Measurements from ENCODE around the gene ZBTB24. TPM values are rescaled to one million over a fixed set of nuclear protein-coding genes. Genes with fewer than 3 reads are reported as not detected.

ZBTB24 gene
- total and polyA plus RNA-seq, 4 donors = 2.0 to 8.3 (median 5.0) TPM

DNA sequence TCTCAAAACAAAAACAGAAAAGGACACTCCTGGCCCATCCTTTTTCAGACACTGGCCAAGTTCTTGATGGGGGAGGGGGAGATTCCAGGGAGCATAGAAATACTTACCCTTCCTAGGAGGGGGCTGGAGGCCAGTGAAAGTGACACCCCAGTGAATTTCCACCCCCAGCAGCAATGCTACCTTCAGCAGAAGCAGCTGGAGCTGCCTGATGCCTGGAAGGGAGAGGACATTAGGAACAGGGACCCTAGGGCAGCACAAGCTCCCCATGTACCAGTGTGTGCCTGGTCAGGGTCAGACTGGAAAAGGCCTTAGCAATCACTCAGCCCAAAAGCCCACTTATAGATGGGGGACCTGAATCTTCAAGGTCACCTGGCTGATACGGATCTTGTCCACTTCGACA, 29.9 kb downstream of the ZBTB24 start:
- intact Hi-C loops (cut with DNase I) = no loop called here
- ATAC-seq (ENCODE audit: low FRiP score) = no peak
- Histone ChIP-seq H3K27ac (ENCODE audit: low read depth in 1 of 2, low read length in 2 of 2) (no peak overlapping the region), H3K9me3 (ENCODE audit: control insufficient read depth, low read length) (no peaks in the 10 kb centered on the region), H3K4me3 (ENCODE audit: low read length in 2 of 2) (no peak overlapping the region), H3K36me3 (ENCODE audit: control insufficient read depth in 1 of 2, insufficient read depth in 2 of 2, low read length in 1 of 2) (no peaks in the 10 kb centered on the region), H3K4me1 (ENCODE audit: control insufficient read depth in 1 of 2, insufficient read depth in 2 of 2, low read length in 2 of 2) (no peaks in the 10 kb centered on the region), H3K27me3 (ENCODE audit: control insufficient read depth in 1 of 2, insufficient read depth in 2 of 2, low read length in 1 of 2) (no peaks in the 10 kb centered on the region)
- WGBS, 2 donors = 96 to 97% methylated on average over 2 of the region's 2 CpGs
- DNase-seq = no peak

DNA sequence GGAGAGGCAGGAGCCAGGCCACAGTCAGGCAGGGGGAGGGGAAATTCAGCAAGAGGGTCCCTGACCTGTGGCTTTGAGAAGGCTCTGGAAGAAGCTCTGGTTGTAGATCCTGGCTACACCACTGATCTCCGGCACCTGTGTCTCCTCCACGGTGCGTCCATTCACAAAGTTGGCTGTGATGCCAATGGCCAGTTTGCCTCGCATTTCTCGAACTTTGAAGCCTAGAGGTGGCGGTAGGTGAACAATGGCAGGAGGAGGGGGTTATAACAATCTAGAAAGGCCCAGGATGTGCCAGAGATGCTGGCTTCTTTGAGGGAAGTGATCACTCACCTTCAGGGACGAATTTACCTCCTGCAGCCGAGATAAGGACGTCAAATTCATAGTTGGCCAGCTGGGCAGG, 30.8 kb downstream of the ZBTB24 start:
- no peaks in the 10 kb centered on the region for H3K27me3 ChIP-seq (ENCODE audit: control insufficient read depth in 1 of 2, insufficient read depth in 2 of 2, low read length in 1 of 2)
- no peaks in the 10 kb centered on the region for H3K4me1 ChIP-seq (ENCODE audit: control insufficient read depth in 1 of 2, insufficient read depth in 2 of 2, low read length in 2 of 2)
- H3K36me3 ChIP-seq (ENCODE audit: control insufficient read depth in 1 of 2, insufficient read depth in 2 of 2, low read length in 1 of 2) = no peaks in the 10 kb centered on the region
- WGBS, 2 donors = 93 to 94% methylated on average over 9 of the region's 9 CpGs
- no peak overlapping the region for H3K27ac ChIP-seq (ENCODE audit: low read depth in 1 of 2, low read length in 2 of 2)
- no peak for DNase-seq
- no peak overlapping the region for H3K4me3 ChIP-seq (ENCODE audit: low read length in 2 of 2)
- H3K9me3 ChIP-seq (ENCODE audit: control insufficient read depth, low read length) = no peaks in the 10 kb centered on the region
- ATAC-seq (ENCODE audit: low FRiP score) = no peak
- intact Hi-C loops (cut with DNase I) = no loop called here

DNA sequence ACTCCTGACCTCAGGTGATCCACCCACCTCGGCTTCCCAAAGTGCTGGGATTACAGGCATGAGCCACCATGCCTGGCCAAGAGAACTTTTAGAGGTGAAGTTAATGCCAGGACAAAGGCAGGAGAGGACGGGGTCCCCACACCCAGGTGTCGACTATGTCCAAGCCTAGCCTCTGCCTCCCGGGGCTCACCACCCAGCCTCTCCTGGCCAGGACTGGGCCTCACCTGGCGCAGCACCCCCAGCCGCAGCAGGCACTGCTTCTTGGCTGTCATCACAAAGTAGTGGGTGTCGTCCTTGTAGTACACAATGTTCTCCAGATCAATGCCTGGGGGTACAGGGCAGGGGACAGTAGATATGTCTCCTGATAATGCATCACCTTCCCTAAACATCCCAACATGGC, 31.6 kb downstream of the ZBTB24 start:
- DNase-seq (no peak), ATAC-seq (ENCODE audit: low FRiP score) (no peak)
- H3K4me3 ChIP-seq (ENCODE audit: low read length in 2 of 2) = no peak overlapping the region
- no peaks in the 10 kb centered on the region for H3K36me3 ChIP-seq (ENCODE audit: control insufficient read depth in 1 of 2, insufficient read depth in 2 of 2, low read length in 1 of 2)
- H3K27me3 ChIP-seq (ENCODE audit: control insufficient read depth in 1 of 2, insufficient read depth in 2 of 2, low read length in 1 of 2) = no peaks in the 10 kb centered on the region
- H3K27ac ChIP-seq (ENCODE audit: low read depth in 1 of 2, low read length in 2 of 2) = no peak overlapping the region
- 96 to 97% methylated on average over 7 of the region's 7 CpGs for WGBS, 2 donors
- no peaks in the 10 kb centered on the region for H3K9me3 ChIP-seq (ENCODE audit: control insufficient read depth, low read length)
- intact Hi-C loops (cut with DNase I) = no loop called here
- no peaks in the 10 kb centered on the region for H3K4me1 ChIP-seq (ENCODE audit: control insufficient read depth in 1 of 2, insufficient read depth in 2 of 2, low read length in 2 of 2)

DNA sequence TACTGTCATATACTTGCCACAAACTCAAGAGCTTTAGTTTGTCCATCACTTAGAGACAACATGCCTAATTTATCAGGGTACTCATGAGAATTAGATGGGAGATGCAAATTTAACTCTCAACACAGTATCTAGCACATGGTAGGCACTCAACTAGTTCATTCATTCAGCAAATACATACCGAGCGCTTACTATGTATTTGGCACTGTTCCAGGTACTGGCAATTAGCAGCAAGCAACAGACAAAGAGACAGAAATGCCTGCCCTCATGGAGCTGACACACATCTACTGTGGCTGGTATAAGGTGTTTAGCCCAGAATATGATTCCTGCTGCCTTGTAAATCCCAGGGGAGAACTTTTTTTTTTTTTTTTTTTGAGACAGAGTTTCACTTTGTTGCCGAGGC, 32.2 kb downstream of the ZBTB24 start:
- intact Hi-C loops (cut with DNase I) = no loop called here

DNA sequence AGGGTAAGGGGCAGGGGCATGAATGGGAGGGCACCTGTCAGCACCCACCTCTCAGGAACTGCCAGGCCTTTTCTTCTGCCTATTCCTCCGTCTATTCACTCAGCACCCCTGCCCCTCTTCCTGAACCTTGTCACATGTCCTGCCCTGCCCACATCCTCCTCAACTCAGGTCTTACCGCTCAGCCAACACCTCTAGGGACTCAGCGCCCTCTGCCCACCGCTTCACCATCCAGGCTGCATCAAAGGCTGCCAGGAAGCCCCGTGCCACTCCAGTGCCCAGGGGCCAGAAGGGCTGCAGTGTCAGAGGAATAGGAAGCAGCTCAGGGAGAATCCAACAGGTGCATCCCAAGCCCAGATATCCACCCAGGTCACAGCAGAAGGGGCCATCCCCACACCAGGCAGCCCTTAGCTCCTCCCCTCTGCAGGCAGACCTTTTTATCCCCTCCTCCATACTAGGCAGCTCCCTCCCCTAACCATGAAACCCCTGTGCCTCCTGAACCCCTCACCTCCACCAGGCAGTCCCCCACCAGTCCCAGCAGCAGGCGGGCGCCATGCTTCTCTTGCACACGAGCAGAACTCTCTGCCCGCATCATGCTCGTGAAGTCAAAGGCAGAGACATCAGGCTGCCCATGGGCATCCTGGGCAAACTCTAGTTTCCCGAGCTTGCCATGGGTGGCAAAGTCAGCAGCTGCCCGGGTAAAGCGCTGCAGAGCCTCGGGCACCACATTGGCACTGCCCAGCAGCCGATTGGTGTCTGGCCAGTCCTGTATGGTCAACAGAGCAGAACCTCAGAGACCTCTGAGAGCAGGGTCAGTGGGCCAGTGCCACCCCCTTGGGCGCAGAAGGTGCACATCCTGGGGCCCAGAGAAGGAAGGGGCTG, 33.0 kb downstream of the ZBTB24 start:
- H3K36me3 ChIP-seq (ENCODE audit: control insufficient read depth in 1 of 2, insufficient read depth in 2 of 2, low read length in 1 of 2) = peaks cover 0 to under 1% of the 10 kb centered on the region in 2 donors
- H3K27ac ChIP-seq (ENCODE audit: low read depth in 1 of 2, low read length in 2 of 2) = no peak overlapping the region
- H3K27me3 ChIP-seq (ENCODE audit: control insufficient read depth in 1 of 2, insufficient read depth in 2 of 2, low read length in 1 of 2) = no peaks in the 10 kb centered on the region
- H3K4me1 ChIP-seq (ENCODE audit: control insufficient read depth in 1 of 2, insufficient read depth in 2 of 2, low read length in 2 of 2) = no peaks in the 10 kb centered on the region
- no peaks in the 10 kb centered on the region for H3K9me3 ChIP-seq (ENCODE audit: control insufficient read depth, low read length)
- H3K4me3 ChIP-seq (ENCODE audit: low read length in 2 of 2) = no peak overlapping the region
- 89 to 94% methylated on average over 16 of the region's 16 CpGs for WGBS, 2 donors
- DNase-seq = no peak
- intact Hi-C loops (cut with DNase I) = no loop called here
- ATAC-seq (ENCODE audit: low FRiP score) = no peak

More for the DNA sequence above, 32.2 kb downstream of the ZBTB24 start:
- Histone ChIP-seq H3K4me3 (ENCODE audit: low read length in 2 of 2) (no peak overlapping the region), H3K27me3 (ENCODE audit: control insufficient read depth in 1 of 2, insufficient read depth in 2 of 2, low read length in 1 of 2) (no peaks in the 10 kb centered on the region), H3K9me3 (ENCODE audit: control insufficient read depth, low read length) (no peaks in the 10 kb centered on the region), H3K4me1 (ENCODE audit: control insufficient read depth in 1 of 2, insufficient read depth in 2 of 2, low read length in 2 of 2) (no peaks in the 10 kb centered on the region), H3K27ac (ENCODE audit: low read depth in 1 of 2, low read length in 2 of 2) (no peak overlapping the region), H3K36me3 (ENCODE audit: control insufficient read depth in 1 of 2, insufficient read depth in 2 of 2, low read length in 1 of 2) (no peaks in the 10 kb centered on the region)
- WGBS, 2 donors = 77 to 82% methylated on average over 3 of the region's 3 CpGs
- ATAC-seq (ENCODE audit: low FRiP score) (no peak), DNase-seq (no peak)

DNA sequence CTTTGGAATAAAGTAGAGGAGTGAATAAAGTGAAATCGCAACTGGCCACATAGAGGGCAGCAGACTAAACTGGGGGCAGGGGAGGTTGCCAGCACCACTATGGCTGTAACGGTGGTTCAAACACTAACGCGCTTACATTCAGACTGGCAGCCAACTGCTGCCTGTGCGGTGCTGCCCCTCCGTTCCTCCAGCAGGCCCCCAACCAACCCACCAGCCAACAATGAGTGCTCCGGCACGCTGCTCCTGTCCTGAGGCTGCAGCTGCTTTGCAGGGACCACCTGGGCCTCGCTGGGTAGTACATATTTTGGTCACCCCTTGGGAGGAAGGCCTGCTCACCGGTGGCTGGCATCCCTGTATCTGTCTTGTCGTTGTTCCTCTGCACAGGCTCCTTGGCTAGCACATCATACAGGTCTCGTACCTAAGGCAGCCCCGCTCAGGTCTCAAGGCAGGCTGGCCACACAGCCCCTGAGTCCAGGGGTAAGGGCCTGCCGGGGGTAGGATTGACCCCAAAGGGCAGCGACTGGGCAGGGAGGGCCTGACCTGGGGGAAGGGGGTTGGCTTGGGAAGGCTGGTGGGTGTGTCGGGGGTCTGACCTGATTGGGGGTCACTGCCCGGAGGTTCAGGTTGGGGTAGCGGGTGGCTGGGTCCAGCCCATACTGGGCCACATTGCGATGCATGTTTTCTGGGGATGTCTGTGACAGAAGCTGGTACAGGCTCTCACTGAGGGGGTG, 33.8 kb downstream of the ZBTB24 start:
- intact Hi-C loops (cut with DNase I) = no loop called here
- DNase-seq (no peak), ATAC-seq (ENCODE audit: low FRiP score) (no peak)
- peaks cover 0 to 2% of the 10 kb centered on the region in 2 donors for H3K36me3 ChIP-seq (ENCODE audit: control insufficient read depth in 1 of 2, insufficient read depth in 2 of 2, low read length in 1 of 2)
- no peaks in the 10 kb centered on the region for H3K9me3 ChIP-seq (ENCODE audit: control insufficient read depth, low read length)
- no peak overlapping the region for H3K4me3 ChIP-seq (ENCODE audit: low read length in 2 of 2)
- 90 to 91% methylated on average over 19 of the region's 19 CpGs for WGBS, 2 donors
- no peaks in the 10 kb centered on the region for H3K4me1 ChIP-seq (ENCODE audit: control insufficient read depth in 1 of 2, insufficient read depth in 2 of 2, low read length in 2 of 2)
- H3K27ac ChIP-seq (ENCODE audit: low read depth in 1 of 2, low read length in 2 of 2) = no peak overlapping the region
- no peaks in the 10 kb centered on the region for H3K27me3 ChIP-seq (ENCODE audit: control insufficient read depth in 1 of 2, insufficient read depth in 2 of 2, low read length in 1 of 2)

DNA sequence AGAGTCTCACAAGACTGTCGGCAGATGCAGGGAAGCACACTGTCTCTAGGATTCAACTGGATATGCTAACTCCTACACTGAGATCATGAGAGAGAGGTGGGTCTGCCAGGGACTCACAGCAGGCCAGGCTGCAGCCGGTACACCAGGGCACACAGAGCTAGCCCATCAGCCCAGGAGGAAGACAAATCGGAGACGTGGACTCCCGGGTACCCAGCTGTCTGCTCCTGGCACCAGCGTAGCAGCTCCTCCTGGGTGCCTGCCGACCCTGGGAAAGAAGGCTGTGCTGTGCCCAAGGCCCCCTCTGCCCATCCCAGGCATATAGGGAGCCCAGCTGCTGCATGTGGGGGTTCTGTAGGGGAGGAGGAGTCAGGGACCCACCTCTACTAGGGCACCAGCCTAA, 34.4 kb downstream of the ZBTB24 start:
- intact Hi-C loops (cut with DNase I) = no loop called here
- Histone ChIP-seq H3K9me3 (ENCODE audit: control insufficient read depth, low read length) (no peaks in the 10 kb centered on the region), H3K27ac (ENCODE audit: low read depth in 1 of 2, low read length in 2 of 2) (no peak overlapping the region), H3K4me1 (ENCODE audit: control insufficient read depth in 1 of 2, insufficient read depth in 2 of 2, low read length in 2 of 2) (no peaks in the 10 kb centered on the region), H3K27me3 (ENCODE audit: control insufficient read depth in 1 of 2, insufficient read depth in 2 of 2, low read length in 1 of 2) (no peaks in the 10 kb centered on the region), H3K36me3 (ENCODE audit: control insufficient read depth in 1 of 2, insufficient read depth in 2 of 2, low read length in 1 of 2) (peaks cover 0 to 2% of the 10 kb centered on the region in 2 donors), H3K4me3 (ENCODE audit: low read length in 2 of 2) (no peak overlapping the region)
- 78 to 84% methylated on average over 7 of the region's 7 CpGs for WGBS, 2 donors
- ATAC-seq (ENCODE audit: low FRiP score) (no peak), DNase-seq (no peak)

DNA sequence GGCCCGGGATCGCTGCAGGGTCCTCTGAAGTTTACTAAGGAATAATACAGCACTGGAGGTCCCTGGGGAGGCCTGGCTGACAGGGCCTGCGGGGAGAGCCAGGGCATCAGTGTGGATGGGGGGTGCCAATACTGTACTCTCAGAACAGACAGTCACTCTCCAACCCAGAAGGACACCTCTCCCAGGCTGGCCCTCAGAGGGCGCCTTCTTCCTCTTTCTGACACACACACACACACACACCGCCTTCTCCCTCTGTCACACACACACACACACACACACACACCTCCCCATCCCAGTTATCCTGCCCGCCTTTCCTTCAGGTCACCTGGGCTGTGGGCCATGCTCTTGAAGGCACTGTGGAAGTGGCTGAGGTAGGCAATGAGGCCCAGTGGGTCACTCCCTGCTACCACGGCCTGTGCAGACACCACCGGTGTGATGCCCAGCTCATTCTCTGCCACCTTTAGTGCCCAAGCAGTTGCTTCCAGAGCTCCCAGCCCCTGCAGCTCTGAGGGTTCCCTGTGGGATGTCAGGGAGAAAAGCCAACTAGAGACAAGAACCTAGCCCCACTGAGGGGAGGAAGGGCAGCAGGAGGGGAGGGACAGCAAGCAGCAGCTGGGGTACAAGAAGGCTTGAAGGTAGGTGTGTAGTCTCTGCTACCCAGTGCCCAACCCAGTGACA, 35.0 kb downstream of the ZBTB24 start:
- peaks cover 0 to 2% of the 10 kb centered on the region in 2 donors for H3K36me3 ChIP-seq (ENCODE audit: control insufficient read depth in 1 of 2, insufficient read depth in 2 of 2, low read length in 1 of 2)
- no peaks in the 10 kb centered on the region for H3K4me1 ChIP-seq (ENCODE audit: control insufficient read depth in 1 of 2, insufficient read depth in 2 of 2, low read length in 2 of 2)
- DNase-seq (no peak), ATAC-seq (ENCODE audit: low FRiP score) (no peak)
- 80 to 81% methylated on average over 8 of the region's 8 CpGs for WGBS, 2 donors
- H3K27ac ChIP-seq (ENCODE audit: low read depth in 1 of 2, low read length in 2 of 2) = no peak overlapping the region
- no peaks in the 10 kb centered on the region for H3K27me3 ChIP-seq (ENCODE audit: control insufficient read depth in 1 of 2, insufficient read depth in 2 of 2, low read length in 1 of 2)
- intact Hi-C loops (cut with DNase I) = no loop called here
- H3K9me3 ChIP-seq (ENCODE audit: control insufficient read depth, low read length) = no peaks in the 10 kb centered on the region
- H3K4me3 ChIP-seq (ENCODE audit: low read length in 2 of 2) = no peak overlapping the region
